Endothelial cell of umbilical vein (primary cell): ENCODE measurements around the gene SGPL1. TPM values are rescaled to one million over a fixed set of nuclear protein-coding genes. Genes with fewer than 3 reads are reported as not detected.

Experiments used
- BruUV-seq: library from RNA; stranded (reverse); fragments of 400-500 nt; replicated peaks from 2 replicates; lab custom pipeline; 2021; lab: Mats Ljungman, UMichigan
- CTCF ChIA-PET: fragments of 300-600, 350-600 bp; sonication (Branson Sonifier 250); formaldehyde crosslinking; loops from one replicate; lab custom pipeline; 2021; ENCODE audit warnings: antibody characterized with exemption, inconsistent platforms; lab: Charles Lee
- POLR2A ChIA-PET: fragments of 300-600, 350-600 bp; sonication (Branson Sonifier 250); formaldehyde crosslinking; loops from one replicate; lab custom pipeline; 2021; ENCODE audit warnings: antibody characterized with exemption, inconsistent platforms; lab: Charles Lee
- DNase-seq: peaks from one replicate; pipeline ENCODE4 v3.0.0-alpha.2; 2011; ENCODE audit warnings: low read depth, low spot score
- FAIRE-seq: peaks from 2 replicates; lab custom pipeline; 2011; peaks lifted over from hg19 to GRCh38; lab: Jason Lieb, UNC
- H2AFZ ChIP-seq: 2 replicates; pipeline ENCODE4 v1.6.0; 2012; ENCODE audit warnings: low read depth, low read length, control low read depth, inconsistent platforms
- H3K27ac ChIP-seq: 2 replicates; pipeline ENCODE4 v1.5.1; 2011; ENCODE audit warnings: low read depth, mild to moderate bottlenecking, control low read depth, low read length, moderate library complexity; ENCODE audit not compliant: insufficient read depth
- H3K27me3 ChIP-seq, 2 experiments: 2 replicates each; pipeline versions ENCODE4 v1.6.0 to v1.6.1; 2011; ENCODE audit warnings: low read length in 2 of 2, mixed read lengths in 1 of 2; ENCODE audit not compliant: control insufficient read depth in 2 of 2, insufficient read depth in 2 of 2
- H3K36me3 ChIP-seq, 2 experiments: 2 replicates in 1 of 2; 3 replicates in 1 of 2; pipeline ENCODE4 v1.5.1; 2011; ENCODE audit warnings: low read length in 2 of 2, mild to moderate bottlenecking in 1 of 2, moderate library complexity in 1 of 2; ENCODE audit not compliant: control insufficient read depth in 2 of 2, insufficient read depth in 2 of 2; ENCODE audit errors: extremely low read depth in 1 of 2
- H3K4me1 ChIP-seq: 3 replicates; pipeline ENCODE4 v1.5.1; 2011; ENCODE audit warnings: mild to moderate bottlenecking, low read length; ENCODE audit not compliant: control insufficient read depth, insufficient read depth; ENCODE audit errors: extremely low read depth
- H3K4me2 ChIP-seq: 2 replicates; pipeline ENCODE4 v1.6.1; 2011; ENCODE audit warnings: low read length, control low read depth, mixed read lengths; ENCODE audit not compliant: insufficient read depth
- H3K4me3 ChIP-seq, 3 experiments: fragments of 200-600 bp in 1 of 3; sonication (generic), shearing (Covaris generic) in 1 of 3; replicated peaks in 1 of 3; 2 replicates each; pipeline ENCODE4 v1.5.1; 2011 to 2016; ENCODE audit warnings: control low read depth in 3 of 3, low read length in 3 of 3, mild to moderate bottlenecking in 2 of 3, inconsistent platforms in 1 of 3, low read depth in 1 of 3, moderate library complexity in 1 of 3; ENCODE audit not compliant: insufficient read depth in 1 of 3
- H3K79me2 ChIP-seq: 2 replicates; pipeline ENCODE4 v1.6.0; 2012; ENCODE audit warnings: low read length, inconsistent platforms; ENCODE audit not compliant: control insufficient read depth, insufficient read depth
- H3K9ac ChIP-seq: replicated peaks from 2 replicates; pipeline ENCODE3; 2011; ENCODE audit warnings: low read length, control low read depth; ENCODE audit not compliant: insufficient read depth; ENCODE audit errors: extremely low read depth
- H3K9me1 ChIP-seq: replicated peaks from 3 replicates; pipeline ENCODE4 v1.6.0; 2011; ENCODE audit warnings: mild to moderate bottlenecking, low read length; ENCODE audit not compliant: control insufficient read depth, insufficient read depth; ENCODE audit errors: extremely low read depth
- H3K9me3 ChIP-seq: replicated peaks from 2 replicates; pipeline ENCODE4 v1.5.1; 2012; ENCODE audit warnings: low read length, inconsistent platforms; ENCODE audit not compliant: control insufficient read depth, insufficient read depth
- H4K20me1 ChIP-seq: replicated peaks from 2 replicates; pipeline ENCODE3; 2011; ENCODE audit warnings: mild to moderate bottlenecking, low read length; ENCODE audit not compliant: control insufficient read depth, insufficient read depth; ENCODE audit errors: extremely low read depth
- CTCF ChIP-seq, 2 donors: IDR thresholded peaks; 1 replicate in 1 of 2; 2 replicates in 1 of 2; pipeline ENCODE4 v1.5.1; 2011; ENCODE audit warnings: low read length in 2 of 2, mild to moderate bottlenecking in 2 of 2, moderate library complexity in 2 of 2, control low read depth in 1 of 2, inconsistent platforms in 1 of 2, low read depth in 1 of 2; ENCODE audit not compliant: insufficient read depth in 1 of 2; ENCODE audit errors: extremely low read depth in 1 of 2
- EZH2 ChIP-seq: IDR thresholded peaks from 2 replicates; pipeline ENCODE4 v1.6.1; 2012; ENCODE audit warnings: borderline replicate concordance, low read depth, mild to moderate bottlenecking, moderate library complexity, low read length, inconsistent platforms; ENCODE audit not compliant: severe bottlenecking
- FOS ChIP-seq: IDR thresholded peaks from 2 replicates; pipeline ENCODE4 v1.6.1; 2011; ENCODE audit warnings: mild to moderate bottlenecking, low read length, moderate library complexity, borderline replicate concordance; ENCODE audit not compliant: insufficient read depth
- GATA2 ChIP-seq: IDR thresholded peaks from 2 replicates; pipeline ENCODE4 v1.7.0; 2011; ENCODE audit warnings: low read depth, mild to moderate bottlenecking, moderate library complexity, mixed read lengths, low read length; ENCODE audit not compliant: insufficient read length, insufficient read depth
- JUN ChIP-seq: IDR thresholded peaks from 2 replicates; pipeline ENCODE4 v1.6.1; 2011; ENCODE audit warnings: borderline replicate concordance, low read depth; ENCODE audit not compliant: insufficient read length, insufficient read depth
- MYC ChIP-seq: IDR thresholded peaks from one replicate; pipeline ENCODE4 v1.6.1; 2011; ENCODE audit warnings: mild to moderate bottlenecking, low read depth, low read length
- POLR2A ChIP-seq: IDR thresholded peaks from 2 replicates; pipeline ENCODE4 v1.6.1; 2012; ENCODE audit warnings: low read depth, mild to moderate bottlenecking, control low read depth, low read length
- POLR2AphosphoS5 ChIP-seq: IDR thresholded peaks from 2 replicates; pipeline ENCODE4 v1.6.1; 2012; ENCODE audit warnings: low read depth, mild to moderate bottlenecking, control low read depth, low read length, moderate library complexity; ENCODE audit not compliant: insufficient read depth
- dilution Hi-C: fragments of 300-500 bp; cut with MboI; formaldehyde crosslinking; loops from one replicate; pipeline ENCODE4 v1.15.0; 2019; ENCODE audit warnings: low sequenced_read_pairs; ENCODE audit not compliant: extremely low pct_ligation_motif_present
- intact Hi-C: fragments of 100-400 bp; cut with micrococcal nuclease; formaldehyde crosslinking; loops from one replicate; pipeline ENCODE4 v1.10.0; 2022
- polyA plus RNA-seq, 4 experiments: library from polyadenylated mRNA; depleted of rRNA in 3 of 4; stranded (reverse) in 3 of 4; unstranded in 1 of 4; fragments of >200 nt; gene quantifications; 2 replicates each; pipeline versions ENCODE4 v1.2.1 to v1.2.3, GENCODE V29; 2011 to 2012; ENCODE audit warnings: missing spikeins in 1 of 4
- total RNA-seq: library from RNA; stranded (reverse); gene quantifications from 2 replicates; pipeline ENCODE4 v1.2.3, GENCODE V29; 2021
- TF ChIP-seq, protein P1 (sequence below): IDR thresholded peaks from 2 replicates; pipeline ENCODE4 v1.6.1; 2011; ENCODE audit not compliant: insufficient read depth, insufficient read length

The SGPL1 gene
- total and polyA plus RNA-seq, 2 donors (not counting 3 experiments of a cell fraction or from before 2014, with no cell fraction given): 11.4 to 25.2 TPM

- Histone ChIP-seq H3K9me1 (no peaks in the 10 kb centered on the region), H3K9ac (no peak overlapping the region), H4K20me1 (no peaks in the 10 kb centered on the region), H3K4me1 (no peaks in the 10 kb centered on the region), H3K27ac (no peak overlapping the region), H3K36me3 (peaks cover 2 to 6% of the 10 kb centered on the region in 2 experiments), H3K4me3 (no peak overlapping the region), H3K79me2 (no peaks in the 10 kb centered on the region), H3K27me3 (no peaks in the 10 kb centered on the region), H3K4me2 (no peak overlapping the region), H2AFZ (no peak overlapping the region), H3K9me3 (no peaks in the 10 kb centered on the region)
- TF ChIP-seq JUN: no peak
- no peak for TF ChIP-seq CTCF (IDR thresholded peaks at IDR 0.05; ENCODE audit: extremely low read depth in 1 of 2, insufficient read depth in 1 of 2, low read depth in 1 of 2, low read length in 2 of 2)
- TF ChIP-seq MYC: no peak
- TF ChIP-seq POLR2A: no peak
- TF ChIP-seq POLR2AphosphoS5: no peak
- TF ChIP-seq EZH2: no peak
- TF ChIP-seq, protein P1, sequence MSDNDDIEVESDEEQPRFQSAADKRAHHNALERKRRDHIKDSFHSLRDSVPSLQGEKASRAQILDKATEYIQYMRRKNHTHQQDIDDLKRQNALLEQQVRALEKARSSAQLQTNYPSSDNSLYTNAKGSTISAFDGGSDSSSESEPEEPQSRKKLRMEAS: no peak
- no peak for TF ChIP-seq FOS
- TF ChIP-seq GATA2: no peak
- no TSS peak for BruUV-seq
- intact Hi-C loops: no loop called here
- ChIA-PET POLR2A (interaction anchor here (0.7 kb wide), 1 partner anchor 92 kb away, joined by 3 read pairs; no protein-coding TSS in a partner anchor), CTCF (no interaction called here)
- dilution Hi-C loops: no loop called here
- no peak for FAIRE-seq
- no peak for DNase-seq
These were observed 36.1 kb downstream of the SGPL1 start for GRCh38 chr10:70851597-70852475.
